Left ventricle myocardium inferior (tissue), 1 donor: ENCODE data around the gene SRP68. TPM values are rescaled to one million over a fixed set of nuclear protein-coding genes. Genes with fewer than 3 reads are reported as not detected.
A peak's percentile ranks its signal among the peaks of the same experiment; 100 is the strongest.

Experiments
- DNase-seq: peaks from one replicate; pipeline ENCODE4 v3.0.0-alpha.2; 2020
- H3K27ac ChIP-seq: fragments of 200-600 bp; replicated peaks from 2 replicates; pipeline ENCODE4 v1.8.0; 2021
- H3K27me3 ChIP-seq: fragments of 200-600 bp; 2 replicates; pipeline ENCODE4 v1.8.0; 2021; ENCODE audit warnings: low read depth
- H3K36me3 ChIP-seq: fragments of 200-600 bp; 2 replicates; pipeline ENCODE4 v1.8.0; 2021
- H3K4me1 ChIP-seq: fragments of 200-600 bp; 2 replicates; pipeline ENCODE4 v1.8.0; 2021
- H3K4me3 ChIP-seq: fragments of 200-600 bp; 2 replicates; pipeline ENCODE4 v1.8.0; 2021; ENCODE audit warnings: mild to moderate bottlenecking, moderate library complexity
- H3K9me3 ChIP-seq: fragments of 200-600 bp; replicated peaks from 2 replicates; pipeline ENCODE4 v1.8.0; 2021
- intact Hi-C: fragments of 100-400 bp; cut with micrococcal nuclease; formaldehyde crosslinking; loops from one replicate; pipeline ENCODE4 v1.11.0; 2022
- total RNA-seq: library from RNA; stranded (reverse); fragmentation: NEBNext Ultra II Directional; extraction: Animal tissue kit (Norgen Biotek cat#: 25700); gene quantifications from one replicate; pipeline ENCODE4 v1.2.1, GENCODE V29; 2021
- TF ChIP-seq, protein P1 (sequence below): fragments of 200-600 bp; IDR thresholded peaks from 2 replicates; pipeline ENCODE4 v1.8.0; 2021; ENCODE audit warnings: antibody characterized with exemption, mild to moderate bottlenecking, borderline replicate concordance
- donor health status: DM: no; HTN: yes; CAD: no; lungs with severe emphysema.

The SRP68 gene
- total RNA-seq, 1 donor from 2014 or later = 57.4 TPM

DNA sequence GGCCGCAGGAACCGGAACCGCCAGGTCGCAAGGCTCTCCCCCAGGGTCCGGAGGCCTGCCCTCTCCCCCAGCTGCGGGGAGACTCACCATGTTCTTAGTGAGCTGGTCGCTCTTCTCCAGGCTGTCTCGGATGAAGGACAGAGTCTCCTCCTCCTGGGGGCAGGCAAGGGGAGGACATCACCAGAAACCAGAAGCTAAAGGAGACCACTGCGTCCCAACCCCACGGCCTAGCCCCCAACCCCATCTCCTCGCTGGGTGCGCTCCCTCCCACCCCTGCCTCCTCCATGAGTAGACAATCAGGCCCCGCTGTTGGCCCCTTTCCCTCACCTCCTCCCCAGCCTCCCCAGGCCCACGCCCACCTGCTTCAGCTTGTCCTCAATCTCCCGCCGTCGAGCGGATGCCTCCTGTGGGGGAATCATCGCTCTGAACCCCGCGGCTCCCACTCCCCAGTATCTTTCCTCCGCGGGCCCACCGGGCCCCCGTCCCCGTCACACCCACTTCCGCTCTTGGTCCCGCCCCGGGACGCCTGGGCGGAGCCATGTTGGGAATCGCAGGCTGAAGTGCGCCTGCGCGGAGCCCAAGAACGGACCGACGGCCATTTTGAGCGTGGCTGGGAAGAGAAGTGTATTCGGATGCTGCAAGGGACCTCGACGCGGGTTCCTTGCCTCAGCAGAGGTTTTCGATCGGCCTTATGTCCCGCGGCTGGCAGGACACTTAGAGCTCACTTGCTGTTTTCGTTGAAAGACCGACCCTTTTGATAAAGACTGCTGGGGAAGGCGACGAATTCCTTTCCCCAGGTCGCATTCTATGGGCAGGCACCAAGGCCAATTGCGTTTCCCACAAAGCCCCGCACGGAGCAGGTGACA is 31.2 kb upstream of the SRP68 start, which contains the start of gene EXOC7:
EXOC7 (minus strand) TSS at position 514 of the 866 bp plus-strand sequence; CDS start at position 419, 95 bp downstream.
- Histone ChIP-seq H3K36me3 (peaks cover 34% of the 10 kb centered on the region), H3K4me3 (peak within 1 kb of the TSS; percentile 86), H3K27me3 (no peaks in the 10 kb centered on the region), H3K9me3 (no peaks in the 10 kb centered on the region), H3K27ac (peak within 1 kb of the TSS; percentile 86), H3K4me1 (peaks cover 30% of the 10 kb centered on the region)
- TF ChIP-seq, protein P1, sequence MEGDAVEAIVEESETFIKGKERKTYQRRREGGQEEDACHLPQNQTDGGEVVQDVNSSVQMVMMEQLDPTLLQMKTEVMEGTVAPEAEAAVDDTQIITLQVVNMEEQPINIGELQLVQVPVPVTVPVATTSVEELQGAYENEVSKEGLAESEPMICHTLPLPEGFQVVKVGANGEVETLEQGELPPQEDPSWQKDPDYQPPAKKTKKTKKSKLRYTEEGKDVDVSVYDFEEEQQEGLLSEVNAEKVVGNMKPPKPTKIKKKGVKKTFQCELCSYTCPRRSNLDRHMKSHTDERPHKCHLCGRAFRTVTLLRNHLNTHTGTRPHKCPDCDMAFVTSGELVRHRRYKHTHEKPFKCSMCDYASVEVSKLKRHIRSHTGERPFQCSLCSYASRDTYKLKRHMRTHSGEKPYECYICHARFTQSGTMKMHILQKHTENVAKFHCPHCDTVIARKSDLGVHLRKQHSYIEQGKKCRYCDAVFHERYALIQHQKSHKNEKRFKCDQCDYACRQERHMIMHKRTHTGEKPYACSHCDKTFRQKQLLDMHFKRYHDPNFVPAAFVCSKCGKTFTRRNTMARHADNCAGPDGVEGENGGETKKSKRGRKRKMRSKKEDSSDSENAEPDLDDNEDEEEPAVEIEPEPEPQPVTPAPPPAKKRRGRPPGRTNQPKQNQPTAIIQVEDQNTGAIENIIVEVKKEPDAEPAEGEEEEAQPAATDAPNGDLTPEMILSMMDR = peak; percentile 11
- peak; percentile 90 for DNase-seq
- intact Hi-C loops = no loop called here

DNA sequence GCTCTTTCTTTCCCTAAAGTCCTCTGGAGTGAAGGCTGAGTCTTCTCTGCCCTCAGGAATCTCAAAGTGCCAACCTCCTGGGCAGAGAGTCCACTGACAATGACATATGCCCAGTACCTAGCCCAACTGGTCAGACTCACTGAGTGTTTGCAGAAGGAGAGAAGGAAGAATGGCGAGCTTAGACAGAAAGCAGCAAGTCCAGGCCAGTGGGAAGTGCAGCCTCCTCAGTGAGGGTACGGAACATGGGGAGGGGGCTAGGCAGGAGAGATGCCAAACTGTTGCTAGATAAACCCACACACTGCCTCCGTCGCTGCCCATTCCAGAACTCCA is 30.6 kb upstream of the SRP68 start:
- no peak for DNase-seq
- intact Hi-C loops = no loop called here
- H3K9me3 ChIP-seq = no peaks in the 10 kb centered on the region
- TF ChIP-seq, protein P1 = no peak
- peak overlapping the region; percentile 86 for H3K4me3 ChIP-seq
- H3K36me3 ChIP-seq = peaks cover 39% of the 10 kb centered on the region
- peak overlapping the region; percentile 86 for H3K27ac ChIP-seq
- peaks cover 30% of the 10 kb centered on the region for H3K4me1 ChIP-seq
- no peaks in the 10 kb centered on the region for H3K27me3 ChIP-seq

DNA sequence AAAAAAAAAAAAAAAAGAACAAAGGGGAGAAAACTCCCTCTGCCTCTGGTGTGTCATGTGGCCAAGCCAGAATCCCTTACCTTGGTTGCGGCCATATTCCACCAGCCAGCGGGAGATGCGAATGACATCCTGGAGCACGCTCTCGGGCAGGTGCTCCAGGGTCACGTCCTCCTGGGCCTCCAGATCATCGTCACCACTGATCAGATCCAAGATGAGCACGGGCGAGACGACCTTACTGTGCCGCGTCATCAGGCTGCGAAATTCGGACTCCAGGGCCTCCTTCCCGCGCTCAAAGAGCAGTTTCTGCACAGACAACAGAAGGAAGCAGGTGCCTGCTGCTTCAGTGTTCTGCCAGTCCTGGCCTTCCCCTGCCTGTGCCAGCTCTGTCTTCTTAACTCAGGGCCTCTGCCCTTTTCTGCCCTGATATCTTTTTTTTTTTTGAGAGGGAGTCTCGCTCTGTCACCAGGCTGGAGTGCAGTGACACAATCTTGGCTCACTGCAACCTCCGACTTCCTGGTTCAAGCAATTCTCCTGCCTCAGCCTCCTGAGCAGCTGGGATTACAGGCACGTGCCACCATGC is 25.5 kb upstream of the SRP68 start:
- H3K27me3 ChIP-seq = no peaks in the 10 kb centered on the region
- peaks cover 14% of the 10 kb centered on the region for H3K4me1 ChIP-seq
- no peak for DNase-seq
- intact Hi-C loops = no loop called here
- no peaks in the 10 kb centered on the region for H3K9me3 ChIP-seq
- TF ChIP-seq, protein P1 = no peak
- H3K36me3 ChIP-seq = peaks cover 90% of the 10 kb centered on the region
- H3K4me3 ChIP-seq = no peak overlapping the region
- no peak overlapping the region for H3K27ac ChIP-seq

DNA sequence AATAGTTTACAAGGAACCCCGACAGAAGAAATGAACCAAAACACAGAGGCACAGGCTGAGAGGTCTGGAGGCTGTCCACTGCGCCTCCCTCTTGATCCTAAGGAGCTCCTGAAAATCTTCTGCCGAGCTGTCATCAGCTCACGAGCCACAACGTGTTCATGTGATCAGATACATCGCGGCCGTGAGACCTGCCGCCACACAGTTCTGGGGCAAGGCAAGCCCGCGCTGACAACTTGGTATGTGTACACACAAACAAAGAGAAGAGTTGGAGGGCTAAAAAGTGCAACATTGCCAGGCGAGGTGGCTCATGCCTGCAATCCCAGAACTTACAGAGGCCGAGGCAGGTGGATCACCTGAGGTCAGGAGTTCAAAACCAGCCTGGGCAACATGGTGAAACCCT is 23.6 kb upstream of the SRP68 start:
- Histone ChIP-seq H3K27me3 (no peaks in the 10 kb centered on the region), H3K4me3 (no peak overlapping the region), H3K27ac (no peak overlapping the region), H3K9me3 (no peaks in the 10 kb centered on the region), H3K4me1 (no peaks in the 10 kb centered on the region), H3K36me3 (peaks cover 94% of the 10 kb centered on the region)
- intact Hi-C loops = no loop called here
- DNase-seq = no peak
- TF ChIP-seq, protein P1 = no peak

DNA sequence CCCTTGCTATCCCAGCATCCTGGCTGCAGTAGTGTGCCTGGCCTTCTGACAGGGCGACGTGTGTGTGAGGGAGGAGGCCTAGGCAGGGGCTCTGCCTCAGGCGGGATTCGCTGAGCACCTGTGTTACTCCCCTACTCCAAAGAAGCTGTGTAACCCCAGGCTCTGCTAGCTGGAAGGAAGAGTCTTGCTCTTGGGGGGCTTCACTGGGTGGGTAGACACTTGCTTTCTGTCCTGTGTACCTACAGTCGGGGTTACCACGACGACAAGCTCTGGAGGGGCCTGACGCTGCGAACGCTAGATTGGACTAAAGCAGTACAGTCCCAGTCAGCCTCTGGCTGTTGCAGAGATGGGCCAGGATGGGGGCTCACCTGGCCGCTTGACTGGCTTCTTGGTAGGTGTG is 21.7 kb upstream of the SRP68 start:
- no peak for DNase-seq
- no peak overlapping the region for H3K4me3 ChIP-seq
- peaks cover 9% of the 10 kb centered on the region for H3K4me1 ChIP-seq
- H3K27me3 ChIP-seq = no peaks in the 10 kb centered on the region
- intact Hi-C loops = no loop called here
- TF ChIP-seq, protein P1 = no peak
- peaks cover 94% of the 10 kb centered on the region for H3K36me3 ChIP-seq
- H3K9me3 ChIP-seq = no peaks in the 10 kb centered on the region
- no peak overlapping the region for H3K27ac ChIP-seq
